H1 (cell line): ENCODE measurements around the gene ORAI1.

Experiments
- ATF3 ChIP-seq: IDR thresholded peaks from 2 replicates; pipeline ENCODE4 v1.6.1; 2011; ENCODE audit warnings: low read depth, mild to moderate bottlenecking, low read length; ENCODE audit not compliant: insufficient read depth
- CTCF ChIP-seq, 3 experiments: IDR thresholded peaks; 1 replicate in 2 of 3; 2 replicates in 1 of 3; pipeline versions ENCODE4 v1.5.1 to v1.6.1; 2011; ENCODE audit warnings: low read length in 3 of 3, mild to moderate bottlenecking in 3 of 3, inconsistent platforms in 2 of 3, low read depth in 1 of 3, moderate library complexity in 1 of 3; ENCODE audit not compliant: insufficient read depth in 1 of 3; ENCODE audit errors: control extremely low read depth in 1 of 3
- GABPA ChIP-seq: IDR thresholded peaks from 2 replicates; pipeline ENCODE4 v1.6.1; 2011; ENCODE audit warnings: mild to moderate bottlenecking, low read length, moderate library complexity, borderline replicate concordance; ENCODE audit not compliant: insufficient read depth
- TAF1 ChIP-seq: IDR thresholded peaks from 2 replicates; pipeline ENCODE4 v1.6.1; 2011; ENCODE audit warnings: mild to moderate bottlenecking, low read depth, low read length
- TCF12 ChIP-seq: IDR thresholded peaks from 2 replicates; pipeline ENCODE4 v1.6.1; 2011; ENCODE audit warnings: low read depth, mild to moderate bottlenecking, low read length

GRCh38 chr12:121596526-121596925 lies 29.8 kb upstream of the ORAI1 start:
- TF ChIP-seq ATF3 = no peak
- no peak for TF ChIP-seq CTCF (IDR thresholded peaks at IDR 0.05; ENCODE audit: control extremely low read depth in 1 of 3, insufficient read depth in 1 of 3, low read depth in 1 of 3, low read length in 3 of 3)
- TF ChIP-seq GABPA = no peak
- no peak for TF ChIP-seq TAF1
- no peak for TF ChIP-seq TCF12
